Cardiac fibroblast (primary cell): Measurements from ENCODE around the gene SOBP.
A peak's percentile ranks its signal among the peaks of the same experiment; 100 is the strongest.

ENCODE experiments used
- DNase-seq, 2 donors: peaks; one replicate each; pipeline versions ENCODE4 v3.0.0 to v3.0.0-alpha.2; 2010; ENCODE audit warnings: low read depth in 2 of 2
- H3K4me3 ChIP-seq, 2 donors: replicated peaks in 1 of 2; 1 replicate in 1 of 2; 2 replicates in 1 of 2; pipeline ENCODE4 v1.5.1; 2011; ENCODE audit warnings: low read depth in 2 of 2, low read length in 2 of 2, mild to moderate bottlenecking in 2 of 2, moderate library complexity in 1 of 2
- TF ChIP-seq, protein P1 (sequence below): IDR thresholded peaks from one replicate; pipeline ENCODE4 v1.5.1; 2011; ENCODE audit warnings: low read depth, mild to moderate bottlenecking, low read length, inconsistent platforms

Gene SOBP

GRCh38 chr6:107495971-107496370, 6.1 kb downstream of the SOBP start:
- TF ChIP-seq, protein P1, sequence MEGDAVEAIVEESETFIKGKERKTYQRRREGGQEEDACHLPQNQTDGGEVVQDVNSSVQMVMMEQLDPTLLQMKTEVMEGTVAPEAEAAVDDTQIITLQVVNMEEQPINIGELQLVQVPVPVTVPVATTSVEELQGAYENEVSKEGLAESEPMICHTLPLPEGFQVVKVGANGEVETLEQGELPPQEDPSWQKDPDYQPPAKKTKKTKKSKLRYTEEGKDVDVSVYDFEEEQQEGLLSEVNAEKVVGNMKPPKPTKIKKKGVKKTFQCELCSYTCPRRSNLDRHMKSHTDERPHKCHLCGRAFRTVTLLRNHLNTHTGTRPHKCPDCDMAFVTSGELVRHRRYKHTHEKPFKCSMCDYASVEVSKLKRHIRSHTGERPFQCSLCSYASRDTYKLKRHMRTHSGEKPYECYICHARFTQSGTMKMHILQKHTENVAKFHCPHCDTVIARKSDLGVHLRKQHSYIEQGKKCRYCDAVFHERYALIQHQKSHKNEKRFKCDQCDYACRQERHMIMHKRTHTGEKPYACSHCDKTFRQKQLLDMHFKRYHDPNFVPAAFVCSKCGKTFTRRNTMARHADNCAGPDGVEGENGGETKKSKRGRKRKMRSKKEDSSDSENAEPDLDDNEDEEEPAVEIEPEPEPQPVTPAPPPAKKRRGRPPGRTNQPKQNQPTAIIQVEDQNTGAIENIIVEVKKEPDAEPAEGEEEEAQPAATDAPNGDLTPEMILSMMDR = no peak
- DNase-seq = no peak
- H3K4me3 ChIP-seq = no peak overlapping the region

GRCh38 chr6:107496892-107497684, 7.2 kb downstream of the SOBP start:
- no peak overlapping the region for H3K4me3 ChIP-seq
- no peak for DNase-seq
- TF ChIP-seq, protein P1 = no peak

GRCh38 chr6:107504270-107505026, 14.5 kb downstream of the SOBP start:
- TF ChIP-seq, protein P1 = no peak
- no peak for DNase-seq
- H3K4me3 ChIP-seq = no peak overlapping the region

GRCh38 chr6:107506145-107506544, 16.2 kb downstream of the SOBP start:
- no peak for DNase-seq
- TF ChIP-seq, protein P1 = no peak
- H3K4me3 ChIP-seq = no peak overlapping the region

- peak in 1 of 2 donors; percentile 32 for DNase-seq
- H3K4me3 ChIP-seq = no peak overlapping the region
- TF ChIP-seq, protein P1 = no peak
These were observed 19.6 kb downstream of the SOBP start for GRCh38 chr6:107509506-107509905.

- DNase-seq = no peak
- no peak overlapping the region for H3K4me3 ChIP-seq
- TF ChIP-seq, protein P1 = no peak
These were observed 20.2 kb downstream of the SOBP start for GRCh38 chr6:107510108-107510507.
